GM19238 (cell line): ENCODE measurements around the gene RHOB.

Source experiments
- DNase-seq: peaks from one replicate; pipeline ENCODE4 v3.0.0; 2011; ENCODE audit warnings: low spot score; ENCODE audit not compliant: insufficient read length

The RHOB gene

GRCh38 chr2:20473128-20473527, 26.3 kb downstream of the RHOB start:
- DNase-seq = no peak

DNA sequence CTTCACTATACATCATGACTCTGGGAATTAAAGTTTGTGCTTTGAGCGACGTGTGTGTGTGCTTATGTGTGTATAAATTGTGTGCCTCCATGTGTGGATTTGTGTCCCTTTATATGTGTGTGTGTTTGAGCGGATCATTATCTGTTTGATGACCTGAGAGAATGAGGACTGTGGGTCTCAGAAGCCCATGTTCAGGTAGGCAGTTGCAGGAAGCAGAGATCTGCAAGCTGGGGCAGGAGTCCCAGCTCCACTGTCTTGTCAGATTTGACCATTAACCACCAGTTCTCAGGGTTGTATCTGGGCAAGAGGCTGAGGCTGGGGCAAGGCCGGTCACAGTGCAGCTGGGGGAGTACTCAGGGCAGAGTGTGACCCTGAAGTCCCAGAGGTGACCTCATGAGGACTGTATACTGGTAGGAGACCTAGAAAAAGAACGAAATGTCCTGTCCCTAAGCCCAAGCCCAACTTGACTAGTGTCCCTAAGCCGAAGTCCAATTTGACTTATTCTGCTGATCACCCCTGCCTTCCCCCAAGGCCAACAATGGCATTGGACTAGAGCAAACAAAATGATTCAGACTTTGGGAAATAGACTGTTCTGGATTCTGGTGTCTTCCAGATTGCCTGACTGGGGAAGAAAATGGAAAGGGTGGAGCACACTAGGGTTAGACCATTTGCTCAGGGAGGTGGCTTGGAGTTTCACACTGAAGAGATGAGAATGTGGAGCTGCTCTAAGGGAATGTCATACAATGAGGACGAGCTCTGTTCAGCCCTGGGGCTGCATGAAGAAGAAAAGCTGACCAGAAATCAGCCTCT, 28.1 kb downstream of the RHOB start:
- no peak for DNase-seq

- no peak for DNase-seq
Measured at GRCh38 chr2:20475567-20475952, 28.7 kb downstream of the RHOB start.

GRCh38 chr2:20476481-20476880, 29.6 kb downstream of the RHOB start:
- DNase-seq = no peak

- no peak for DNase-seq
Measured at GRCh38 chr2:20476950-20477349, 30.1 kb downstream of the RHOB start.

- DNase-seq = no peak
Measured at GRCh38 chr2:20478961-20479360, 32.1 kb downstream of the RHOB start.

DNA sequence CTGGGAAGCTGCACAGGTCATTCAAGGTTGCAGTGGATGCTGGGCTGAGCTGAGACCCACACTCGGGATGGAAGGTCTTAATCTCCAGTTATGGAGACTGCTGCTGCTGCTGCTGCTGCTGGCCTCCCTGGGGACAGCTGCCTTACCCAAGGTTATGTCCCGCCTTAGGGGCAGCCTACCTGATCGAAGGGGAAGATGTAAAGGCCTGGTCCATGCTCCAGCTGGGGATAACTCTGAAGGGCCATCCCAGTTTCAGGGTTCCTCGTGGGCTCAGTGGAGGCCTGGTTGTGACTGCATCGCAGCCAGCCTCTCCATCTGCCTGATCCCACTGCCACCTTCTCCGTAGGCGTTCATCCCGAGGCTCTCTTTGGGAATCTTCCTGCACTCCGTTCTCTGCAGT, 33.0 kb downstream of the RHOB start:
- DNase-seq = no peak

GRCh38 chr2:20480913-20481312, 34.0 kb downstream of the RHOB start:
- DNase-seq = no peak

DNA sequence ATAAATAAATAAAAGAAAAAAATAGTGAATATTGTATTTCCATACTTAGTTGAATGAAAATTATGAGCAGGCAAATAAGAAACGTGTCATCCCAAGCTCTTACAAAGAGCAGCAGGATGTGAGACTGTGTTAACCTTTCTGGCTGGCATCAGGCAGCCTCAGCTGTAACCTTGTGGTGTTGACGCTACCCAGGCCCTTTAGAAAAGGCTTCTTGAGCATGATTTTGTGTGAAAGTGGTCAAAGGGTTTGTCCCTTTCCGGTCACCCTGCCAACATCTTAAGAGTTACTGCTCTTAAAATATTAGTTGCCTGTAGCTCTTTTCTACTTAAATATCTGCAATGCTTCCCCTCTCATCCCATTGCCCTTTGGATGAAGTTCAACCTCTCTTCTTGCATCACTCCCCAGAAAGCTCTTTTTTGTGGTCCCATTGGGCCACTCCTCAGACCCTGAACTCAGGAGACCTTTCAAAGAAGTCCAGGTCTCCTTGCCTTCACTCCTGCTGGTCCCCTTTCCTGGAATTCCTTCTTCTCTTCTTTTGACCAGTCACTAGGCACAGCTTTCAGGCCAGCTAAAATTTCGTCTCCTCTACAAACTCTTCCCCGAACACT, 35.0 kb downstream of the RHOB start:
- no peak for DNase-seq

DNA sequence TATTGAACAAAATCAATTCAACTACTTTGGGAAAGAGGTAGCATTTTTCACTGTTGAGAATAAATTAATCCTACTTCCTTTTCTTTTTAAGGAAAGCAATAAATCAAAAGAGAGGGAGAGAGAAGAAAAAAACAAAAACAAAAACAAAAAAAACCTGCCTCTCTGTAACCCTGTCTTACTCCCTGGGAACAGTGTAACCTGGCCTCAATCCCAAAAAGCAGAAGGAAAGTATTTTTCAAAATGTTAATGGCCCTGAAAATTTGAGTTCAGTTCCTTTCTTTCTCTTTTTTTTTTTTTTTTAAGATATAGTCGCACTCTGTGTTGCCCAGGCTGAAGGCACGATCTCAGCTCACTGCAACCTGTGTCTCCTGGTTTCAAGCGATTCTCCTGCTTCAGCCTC, 35.9 kb downstream of the RHOB start:
- no peak for DNase-seq

DNA sequence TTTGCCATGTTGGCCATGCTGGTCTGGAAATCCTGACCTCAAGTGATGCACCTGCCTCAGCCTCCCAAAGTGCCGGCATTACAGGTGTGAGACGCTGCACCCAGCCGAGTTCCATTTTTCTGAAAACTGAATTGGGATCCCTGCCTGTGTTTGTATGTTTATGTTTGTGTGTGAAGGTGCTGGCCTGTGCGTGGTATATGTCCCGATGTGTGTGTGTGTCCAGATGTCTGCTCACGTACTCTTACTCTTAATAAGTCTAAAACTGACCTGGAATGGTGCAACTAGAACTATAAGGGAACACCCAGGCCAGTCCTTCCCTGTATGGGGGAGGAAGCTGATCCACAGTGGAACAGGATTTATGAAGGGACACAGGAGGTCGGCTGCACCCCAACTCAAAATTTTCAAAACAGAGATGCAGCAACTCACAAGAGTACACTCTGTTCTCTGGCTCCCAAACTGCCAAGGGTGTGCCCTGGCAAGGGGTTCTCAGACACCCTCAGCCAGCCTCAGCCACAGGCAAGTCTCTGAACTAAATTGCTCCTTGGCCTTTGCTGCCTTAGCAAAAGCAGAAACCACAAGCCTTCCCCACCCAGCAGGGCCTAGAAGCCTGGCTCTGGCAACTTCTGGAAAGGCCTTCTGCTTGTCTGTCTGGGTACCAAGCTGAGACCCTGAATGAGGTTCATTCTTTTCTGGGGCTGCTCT, 36.5 kb downstream of the RHOB start:
- DNase-seq = no peak

- no peak for DNase-seq
Measured at GRCh38 chr2:20484034-20484617, 37.3 kb downstream of the RHOB start.

DNA sequence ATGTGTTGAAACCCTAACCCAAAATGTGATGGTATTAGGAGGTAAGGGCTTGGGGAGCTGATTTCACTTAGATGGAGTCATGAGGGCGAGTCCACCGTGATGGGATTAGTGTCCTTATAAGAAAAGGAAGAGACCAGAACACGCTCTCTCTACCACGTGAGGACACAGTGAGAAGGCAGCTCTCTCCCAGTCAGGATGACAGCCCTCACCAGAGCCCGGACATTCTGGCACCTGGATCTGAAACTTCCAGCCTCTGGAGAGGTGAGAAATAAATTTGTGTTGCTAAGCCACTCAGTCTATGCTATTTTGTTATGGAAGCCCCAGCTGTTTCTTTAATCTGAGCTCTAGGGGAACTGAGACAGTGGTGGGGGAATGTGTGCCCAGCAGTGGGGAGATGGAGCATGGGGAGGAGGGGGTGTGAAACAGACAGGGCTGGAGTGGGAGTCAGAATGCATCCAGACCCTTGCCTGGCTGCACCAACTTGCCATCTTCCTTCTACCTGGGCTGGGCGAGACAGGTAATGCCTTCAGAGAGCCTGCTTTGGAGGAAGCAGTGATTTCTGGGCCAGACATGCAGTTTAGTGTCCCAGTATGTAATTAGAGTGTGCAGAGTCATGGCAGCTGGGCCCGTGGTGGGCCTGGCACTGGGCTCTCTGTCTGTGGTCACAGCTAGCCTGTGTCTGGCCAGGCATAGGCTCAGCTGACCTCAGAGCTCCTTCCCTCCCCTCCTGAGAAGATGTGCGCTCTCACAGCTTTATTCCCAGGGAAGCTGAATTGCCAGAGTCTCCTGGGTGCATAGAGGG, 38.1 kb downstream of the RHOB start:
- DNase-seq = no peak

DNA sequence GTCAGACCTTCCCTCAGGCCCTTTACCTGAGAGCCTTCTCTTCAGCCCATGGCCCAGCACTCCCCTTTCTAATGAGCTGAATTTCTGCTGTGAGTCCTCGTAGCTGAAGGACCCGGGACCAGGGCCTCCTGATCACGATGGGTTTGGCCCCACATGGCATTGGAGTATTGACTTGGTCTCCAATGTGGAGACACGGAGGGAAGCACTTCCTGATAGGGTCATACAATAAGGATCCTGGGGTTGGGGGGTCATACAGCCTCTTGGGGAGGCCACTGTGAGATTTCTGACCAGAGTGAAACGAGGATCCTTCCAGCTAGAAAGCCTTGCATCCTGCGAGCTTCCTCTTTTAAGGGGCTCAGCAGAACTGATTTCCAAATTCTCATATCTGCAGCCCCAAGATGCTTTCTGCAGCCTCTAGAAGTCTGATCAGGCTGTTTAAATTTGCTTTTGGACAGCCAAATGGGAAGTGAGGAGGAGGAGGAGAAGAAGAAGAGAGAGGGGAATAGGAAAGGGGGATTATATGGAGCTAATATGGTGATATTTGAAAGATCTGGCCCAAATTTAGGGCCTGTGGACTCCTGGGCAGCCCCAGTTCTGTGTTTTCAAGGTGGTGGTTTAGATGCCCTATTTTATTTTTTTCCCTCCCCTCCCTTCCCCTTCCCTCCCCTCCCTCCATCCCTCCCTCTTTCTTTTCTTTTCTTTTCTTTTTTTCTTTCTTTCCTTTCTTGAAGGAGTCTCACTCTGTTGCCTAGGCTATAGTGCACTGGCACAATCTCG, 38.9 kb downstream of the RHOB start:
- DNase-seq = no peak

DNA sequence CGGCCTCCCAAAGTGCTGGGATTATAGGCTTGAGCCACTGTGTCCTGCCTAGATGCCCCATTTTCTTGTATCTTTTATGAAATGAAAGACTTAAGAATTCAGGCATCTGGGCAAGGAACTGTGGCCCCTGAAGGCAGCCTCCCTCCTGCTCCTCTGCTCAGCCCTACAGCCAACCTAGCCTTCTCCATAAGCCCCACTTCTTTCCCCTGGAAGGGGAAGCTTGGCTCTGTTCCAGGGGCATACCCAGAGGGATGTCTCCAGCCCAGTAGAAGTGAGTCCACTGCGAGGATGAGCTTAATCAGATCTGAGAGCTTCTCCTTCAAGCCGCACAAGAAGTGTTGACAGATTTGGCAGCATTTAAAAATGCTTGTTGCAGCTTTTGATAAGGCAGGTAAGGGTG, 39.7 kb downstream of the RHOB start:
- DNase-seq = no peak

DNA sequence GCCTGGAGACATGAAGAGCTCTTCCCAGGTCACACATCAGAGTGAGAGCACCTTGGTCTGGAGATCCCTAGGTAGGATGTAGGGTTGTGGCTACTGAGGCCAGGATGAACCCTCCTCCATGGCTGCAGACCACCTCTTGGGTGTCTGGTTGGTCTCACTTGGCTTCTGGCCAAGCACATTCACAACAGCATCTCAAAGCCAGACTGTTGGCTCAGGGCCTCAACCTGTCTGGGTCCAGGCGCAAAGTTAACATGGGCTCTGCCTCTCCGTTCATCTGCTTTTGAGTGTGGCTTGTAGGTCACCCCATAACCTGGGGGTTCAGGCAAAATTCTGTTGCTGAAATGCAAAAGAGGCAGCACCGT, 40.1 kb downstream of the RHOB start:
- no peak for DNase-seq

DNA sequence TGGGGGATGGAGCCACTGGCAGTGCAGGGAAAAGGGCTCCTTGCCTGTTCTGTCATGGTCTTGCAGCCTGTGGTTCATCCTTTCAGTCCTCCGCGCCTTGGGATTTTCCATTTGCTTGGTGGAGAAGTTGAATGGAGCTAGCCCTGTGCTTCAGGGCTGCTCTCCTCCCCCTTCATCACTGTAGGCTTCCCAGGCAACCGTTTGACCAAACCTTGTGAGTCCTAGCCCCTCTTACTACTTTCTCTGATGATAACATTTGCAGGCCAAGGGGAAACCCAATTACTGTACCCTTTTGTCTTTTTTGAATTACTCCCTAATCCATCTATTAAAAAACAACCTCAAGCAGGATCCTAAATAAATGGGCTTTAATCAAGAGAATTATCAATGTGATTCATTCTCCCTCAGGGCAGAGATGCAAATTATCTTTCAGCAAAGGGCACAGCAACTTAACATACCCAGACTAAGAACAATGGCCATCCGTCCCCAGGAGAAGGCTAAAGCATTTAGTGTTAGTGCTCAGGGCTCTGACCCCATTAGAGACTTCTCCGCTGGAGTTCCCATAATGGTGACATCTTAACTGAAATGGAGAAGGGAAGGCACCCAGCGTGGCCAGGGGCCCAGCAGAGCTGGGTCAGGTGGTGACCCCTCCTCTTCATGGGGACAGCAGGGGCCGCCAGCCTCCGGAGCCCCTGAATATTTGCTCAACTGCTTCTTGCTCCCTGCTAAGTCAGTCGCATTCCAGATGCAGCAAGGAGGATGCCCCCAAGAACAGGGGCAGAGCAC, 40.7 kb downstream of the RHOB start:
- DNase-seq = no peak

DNA sequence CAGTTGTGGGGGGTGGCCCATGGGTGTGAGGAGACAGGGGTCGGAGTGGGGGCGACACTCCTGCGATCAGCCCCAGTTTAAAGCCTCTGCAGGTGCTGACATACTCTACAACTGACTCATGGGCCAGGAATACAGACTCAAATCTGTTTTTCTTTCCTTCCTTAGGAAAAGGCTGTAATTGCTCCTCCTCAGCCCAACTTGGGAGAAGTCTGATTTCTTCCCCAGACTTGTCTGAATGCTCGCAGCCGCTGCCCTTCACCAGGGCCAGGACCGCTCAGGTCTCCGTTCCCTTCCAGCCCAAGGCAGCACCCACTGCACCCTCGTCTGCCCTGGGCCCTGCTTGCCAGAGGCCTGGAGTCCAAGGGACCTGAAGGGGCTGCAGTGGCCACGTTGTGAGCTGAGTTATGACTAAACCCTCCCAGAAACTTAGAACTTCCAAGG, 41.3 kb downstream of the RHOB start:
- no peak for DNase-seq

DNA sequence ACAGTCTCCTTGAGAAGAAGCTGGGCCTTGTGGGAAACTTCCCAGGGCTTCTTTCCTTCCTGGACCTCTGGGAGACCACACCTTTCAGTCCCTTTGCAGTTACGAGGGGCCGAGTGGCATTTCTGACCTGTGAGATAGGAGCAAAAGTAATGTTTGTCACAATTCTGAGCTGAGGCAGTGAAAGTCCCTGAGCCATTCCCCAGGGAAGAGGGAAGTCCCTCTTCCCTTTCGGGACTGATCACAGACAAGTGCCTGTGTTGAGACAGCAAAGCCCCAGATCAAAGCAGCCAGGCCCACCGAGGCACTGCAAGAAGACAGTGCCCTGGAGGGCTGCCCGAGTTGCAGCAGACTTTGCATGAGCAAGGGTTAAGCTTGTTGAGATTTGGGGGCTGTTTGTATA, 41.9 kb downstream of the RHOB start:
- no peak for DNase-seq
